GOT3 (cell line): Measurements from ENCODE around the gene GMDS.

Experiments used
- DNase-seq: peaks from one replicate; lab custom pipeline; 2025; ENCODE audit warnings: mixed read lengths; lab: John Stamatoyannopoulos, UW

Gene GMDS

GRCh38 chr6:1832844-1833787 is 412.3 kb downstream of the GMDS start:
- no peak for DNase-seq

DNA sequence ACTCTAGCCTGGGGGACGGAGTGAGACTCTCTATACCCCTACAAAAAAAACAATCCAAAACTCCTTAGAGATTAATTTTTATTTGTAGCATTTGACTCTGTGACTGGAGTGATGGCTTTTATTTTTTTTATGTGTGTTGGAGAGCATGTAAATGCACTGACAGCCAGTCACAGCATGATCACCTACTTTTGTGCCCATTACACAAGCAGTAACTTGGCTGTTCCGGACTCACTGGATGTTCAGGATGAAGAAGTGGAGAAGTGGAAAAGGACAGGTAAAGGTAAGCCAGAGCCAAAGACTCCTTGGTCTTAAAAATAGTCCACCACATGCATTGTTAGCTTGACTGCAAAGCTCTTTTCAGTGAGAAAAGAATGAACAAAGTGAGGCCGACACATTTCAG is 413.0 kb downstream of the GMDS start:
- no peak for DNase-seq

GRCh38 chr6:1827984-1828793 is 417.2 kb downstream of the GMDS start:
- no peak for DNase-seq

DNA sequence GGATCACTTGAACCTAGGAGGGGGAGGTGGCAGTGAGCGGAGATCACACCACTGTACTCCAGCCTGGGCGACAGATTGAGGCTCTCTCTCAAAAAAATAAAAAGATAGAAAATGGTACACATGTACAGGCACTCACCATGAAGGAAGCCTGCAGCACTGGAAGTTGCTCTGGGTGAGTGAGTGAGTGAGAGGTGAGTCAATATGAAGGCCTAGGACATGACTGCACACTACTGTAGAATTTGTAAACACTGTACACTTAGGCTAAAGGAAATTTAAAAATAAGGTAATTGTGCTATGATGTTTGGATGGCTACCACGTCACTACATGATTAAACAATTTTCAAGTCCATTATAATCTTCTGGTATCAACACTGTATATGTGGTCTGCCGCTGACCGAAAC is 419.5 kb downstream of the GMDS start:
- no peak for DNase-seq

DNA sequence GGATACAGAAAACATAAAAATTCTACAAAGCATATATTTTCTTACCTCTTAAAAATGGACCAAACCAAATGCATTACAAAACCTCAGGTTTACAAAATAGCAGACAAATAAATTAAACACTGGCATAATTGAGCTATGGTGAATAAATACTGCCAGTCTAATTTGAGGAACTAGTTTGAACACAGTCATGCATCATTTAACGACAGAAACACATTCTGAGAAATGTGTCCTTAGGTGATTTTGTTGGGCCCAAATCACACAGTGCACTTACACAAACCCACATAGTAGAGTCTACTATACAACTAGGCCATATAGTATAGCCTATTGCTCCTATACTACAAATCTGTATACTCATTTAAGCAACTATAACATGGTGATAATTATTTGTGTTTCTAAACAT is 420.1 kb downstream of the GMDS start:
- DNase-seq = no peak

DNA sequence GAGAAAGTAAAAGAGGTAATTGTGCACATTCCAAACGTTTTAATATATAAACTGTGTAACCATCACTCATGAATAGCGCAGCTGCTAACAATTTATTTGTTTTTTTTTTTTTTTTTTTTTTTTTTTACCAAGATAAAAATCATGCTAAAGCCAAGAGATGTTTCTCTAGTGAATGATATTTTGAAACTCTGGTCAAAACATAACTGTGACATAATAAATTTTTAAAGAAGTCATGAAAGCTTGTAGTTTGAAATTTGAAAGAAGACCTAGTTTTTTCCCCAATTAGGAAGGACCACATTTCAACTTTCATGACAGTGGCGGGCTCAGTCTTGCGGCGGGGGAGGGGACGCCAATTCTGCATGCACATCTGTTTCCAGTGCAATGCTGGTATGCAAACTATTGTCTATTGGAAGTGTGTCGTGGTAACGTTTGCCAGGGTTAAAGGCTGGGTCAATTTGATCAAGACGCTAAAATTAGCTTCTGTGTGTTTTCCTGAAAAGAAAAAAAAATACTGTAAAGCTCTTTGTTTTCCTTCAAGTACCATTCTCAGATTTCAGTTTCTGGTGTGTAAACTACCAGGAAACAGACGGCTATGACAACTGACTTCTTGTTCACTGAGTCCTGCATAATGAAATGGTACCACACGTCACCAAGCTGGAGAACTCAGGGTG is 423.8 kb downstream of the GMDS start:
- no peak for DNase-seq

GRCh38 chr6:1821164-1821512 is 424.3 kb downstream of the GMDS start:
- no peak for DNase-seq

- no peak for DNase-seq
Observed at GRCh38 chr6:1820714-1821113, 424.7 kb downstream of the GMDS start.

- no peak for DNase-seq
Observed at GRCh38 chr6:1820165-1820564, 425.2 kb downstream of the GMDS start.

GRCh38 chr6:1819007-1819406 is 426.4 kb downstream of the GMDS start:
- DNase-seq = no peak

DNA sequence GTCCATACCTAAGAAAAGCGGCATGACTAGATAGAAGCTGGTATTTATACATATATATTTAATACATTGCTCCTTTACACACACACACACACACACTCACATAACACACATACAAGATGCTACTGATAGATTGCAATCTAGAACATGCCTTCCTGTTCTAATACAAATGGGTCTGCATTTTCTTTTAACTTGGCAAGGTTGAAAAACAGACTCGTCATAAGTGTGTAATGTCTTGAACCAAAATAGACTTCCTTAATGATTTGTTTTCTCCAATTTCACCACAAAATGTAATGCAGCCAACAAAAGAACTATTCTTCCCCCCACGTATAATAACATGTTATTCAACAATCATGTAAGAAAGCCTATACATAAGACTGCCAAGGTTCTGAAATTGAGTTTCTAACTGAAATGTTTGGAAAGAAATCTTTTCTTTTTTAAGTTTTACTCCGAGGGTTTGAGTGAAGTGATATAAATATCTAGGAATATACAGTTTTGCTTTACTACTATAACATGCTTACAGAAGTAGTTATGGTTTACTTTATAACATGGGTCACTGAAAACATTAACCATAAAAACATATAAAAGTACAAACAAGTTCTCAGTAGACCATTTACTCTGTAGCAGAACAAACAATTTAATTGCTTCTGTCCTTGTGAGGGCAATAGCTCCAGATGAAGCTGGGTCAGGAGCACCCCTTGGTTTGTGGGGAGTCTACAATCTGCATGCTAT is 428.2 kb downstream of the GMDS start:
- no peak for DNase-seq

DNA sequence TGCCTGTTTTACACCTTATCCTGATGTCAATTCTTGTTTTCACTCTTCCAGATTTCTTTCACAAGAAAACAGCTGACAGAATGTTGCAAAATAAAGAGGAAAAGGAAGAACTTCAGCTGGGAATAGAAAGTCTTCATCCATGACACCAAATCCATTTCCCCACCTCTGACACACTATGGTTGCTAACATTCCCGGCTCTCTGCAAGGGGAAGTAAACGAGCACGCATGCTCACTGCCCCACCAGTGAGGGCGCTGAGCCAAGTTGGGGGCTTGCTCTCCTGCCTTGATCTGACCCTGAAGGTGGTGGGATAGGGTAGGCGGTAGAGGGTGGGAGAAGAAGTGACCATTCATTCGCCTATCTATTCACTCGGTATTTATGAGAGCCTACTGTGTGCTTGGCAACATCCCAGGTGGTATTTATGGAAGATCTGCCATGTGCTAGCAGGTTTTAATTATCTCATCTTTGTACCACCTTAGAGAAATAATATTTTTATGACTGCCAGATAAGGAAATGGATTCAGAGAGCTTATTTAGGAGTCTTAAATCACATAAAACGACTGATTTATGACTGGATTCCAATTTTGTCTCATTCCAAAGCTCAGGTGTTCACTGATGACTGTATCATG is 429.5 kb downstream of the GMDS start:
- DNase-seq = no peak

DNA sequence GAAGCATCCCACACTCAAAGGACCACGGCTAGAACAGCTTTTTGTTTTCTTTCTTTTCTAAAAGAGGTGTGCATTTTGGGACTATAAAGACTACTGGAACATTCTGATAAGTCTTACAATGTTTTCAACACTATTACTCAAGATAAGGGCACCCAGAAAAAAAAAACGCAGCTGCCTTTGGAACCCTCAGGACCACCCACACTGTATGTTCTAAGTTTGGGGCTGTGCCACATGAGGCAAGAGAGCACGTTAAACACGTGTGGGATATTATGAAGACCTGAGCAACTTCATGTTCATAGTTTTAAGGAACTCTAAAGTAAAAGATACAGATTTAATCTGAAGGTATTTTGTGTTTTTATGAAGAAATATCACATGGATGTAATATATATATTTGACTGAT is 431.1 kb downstream of the GMDS start:
- no peak for DNase-seq

DNA sequence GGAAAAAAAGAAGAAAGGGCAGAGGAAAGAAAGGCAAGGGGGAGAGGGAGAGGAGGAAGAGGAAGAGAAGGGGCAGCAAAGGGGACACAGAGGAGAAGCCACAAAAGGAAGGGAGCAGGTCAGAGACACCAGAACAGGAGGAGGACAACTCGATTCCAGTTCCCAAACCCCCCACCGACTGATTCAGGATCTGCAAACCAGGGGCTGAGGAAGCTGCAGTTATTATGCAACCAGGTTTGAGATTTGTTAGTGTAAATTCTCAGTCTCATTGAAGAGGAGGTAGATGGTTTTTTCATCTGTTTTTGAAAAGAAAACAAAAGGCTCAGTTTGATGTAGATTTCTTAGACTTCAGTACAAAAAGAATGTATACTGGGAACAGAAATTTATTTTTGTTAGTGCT is 432.9 kb downstream of the GMDS start:
- no peak for DNase-seq

- no peak for DNase-seq
Observed at GRCh38 chr6:1812034-1812433, 433.4 kb downstream of the GMDS start.

DNA sequence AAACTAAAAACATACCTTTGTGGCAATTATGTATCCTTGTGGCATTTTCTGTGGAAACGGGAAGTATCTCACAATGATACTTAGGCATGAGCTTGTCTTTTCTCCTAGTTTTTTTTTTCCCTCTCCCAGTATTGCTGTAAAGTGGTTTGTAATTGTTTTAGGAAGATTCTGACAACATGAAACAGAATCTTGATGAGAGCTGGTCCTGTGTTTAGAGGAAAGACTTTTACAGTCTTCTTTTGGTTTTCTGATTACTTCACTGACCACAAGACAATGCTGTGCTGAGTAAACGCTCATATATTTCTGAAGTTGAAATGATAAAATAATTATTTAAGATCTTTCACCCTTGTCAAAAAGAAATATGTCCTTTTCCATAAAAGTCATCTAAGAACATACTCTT is 434.5 kb downstream of the GMDS start:
- no peak for DNase-seq

- DNase-seq = no peak
Observed at GRCh38 chr6:1809291-1809988, 436.0 kb downstream of the GMDS start.

DNA sequence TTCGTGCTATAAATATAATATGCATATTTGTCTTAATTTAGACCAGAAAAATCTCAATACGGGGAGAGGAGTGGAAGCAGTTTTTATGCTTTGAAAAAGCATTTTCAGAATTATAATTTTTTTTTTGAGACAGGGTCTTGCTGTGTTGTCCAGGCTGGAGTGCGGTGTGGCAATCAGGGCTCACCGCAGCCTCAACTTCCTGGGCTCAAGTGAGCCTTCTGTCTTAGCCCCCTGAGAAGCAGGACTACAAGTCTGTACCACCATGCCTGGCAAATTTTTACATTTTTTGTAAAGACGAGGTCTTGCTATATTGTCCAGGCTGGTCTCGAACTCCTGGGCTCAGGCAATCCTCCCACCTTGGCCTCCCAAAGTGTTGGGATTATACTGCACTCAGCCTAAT is 438.5 kb downstream of the GMDS start:
- DNase-seq = no peak

DNA sequence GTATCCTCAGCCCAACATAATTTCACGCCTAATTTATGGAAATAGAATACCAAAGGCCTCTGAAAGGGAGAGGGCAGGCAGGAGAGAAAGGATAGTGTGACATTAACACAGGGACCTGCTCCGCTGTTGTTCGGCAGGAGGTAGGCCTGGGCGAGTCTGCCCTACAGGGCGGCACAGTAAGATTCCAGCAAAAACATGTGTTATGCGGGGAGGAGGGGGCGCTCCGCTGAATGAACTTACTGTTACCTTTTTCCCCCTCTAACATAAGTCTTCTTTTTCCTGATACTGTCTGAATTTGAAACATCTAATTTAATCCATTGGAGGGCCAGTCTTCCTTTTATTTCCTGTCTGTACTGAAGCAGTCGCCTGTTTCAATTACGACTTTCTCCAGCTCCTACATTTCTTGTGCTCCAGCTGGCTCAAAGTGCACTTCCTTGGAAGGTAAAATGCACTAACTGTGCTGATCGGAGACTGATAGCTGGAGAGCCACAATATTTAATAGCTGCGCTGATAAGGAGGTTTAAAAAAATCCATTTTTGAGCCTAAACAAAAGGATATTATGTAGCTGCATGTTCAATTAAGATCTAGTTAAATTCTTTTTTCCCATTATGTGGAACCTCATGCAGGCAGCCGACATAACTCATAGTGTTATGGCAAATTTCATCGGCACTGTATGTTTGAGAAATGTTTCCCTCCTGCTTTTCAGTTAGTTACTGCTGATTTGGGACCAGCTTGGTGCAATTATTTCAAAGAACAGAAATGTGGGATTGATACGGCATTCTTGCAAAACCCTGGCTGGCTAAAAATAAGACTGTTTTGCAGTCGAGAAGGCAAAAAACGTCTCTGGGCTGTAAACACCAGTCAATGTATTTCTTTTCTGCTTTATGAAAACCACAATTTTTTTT is 442.7 kb downstream of the GMDS start:
- no peak for DNase-seq

DNA sequence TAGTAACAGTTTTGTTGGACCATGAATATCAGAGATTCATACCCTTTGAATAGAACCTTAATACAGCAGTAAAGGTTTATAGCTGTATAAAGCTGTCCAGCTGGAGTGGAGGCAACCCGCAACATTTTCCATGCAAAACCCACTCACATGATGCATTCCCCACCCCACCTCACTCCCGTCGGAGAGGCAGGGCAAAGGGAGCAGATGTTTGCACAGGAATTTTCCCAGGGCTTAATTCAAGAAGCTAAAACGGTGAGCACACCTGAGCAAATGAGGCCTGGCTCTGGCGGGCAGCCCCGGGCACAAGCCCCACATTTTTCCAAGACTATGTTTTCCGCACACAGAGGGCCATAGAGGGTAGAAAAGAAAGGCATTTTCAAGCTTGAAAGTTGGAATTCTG is 444.0 kb downstream of the GMDS start:
- DNase-seq = no peak
